GM23338 (cell line): ENCODE data around the gene MAPK8.

ENCODE experiments used
- EZH2phosphoT487 ChIP-seq: fragments of 200-600 bp; sonication (generic); IDR thresholded peaks from one replicate; pipeline ENCODE4 v1.8.1; 2018; ENCODE audit warnings: antibody characterized with exemption; ENCODE audit not compliant: unreplicated experiment
- JUNB ChIP-seq: IDR thresholded peaks from one replicate; pipeline ENCODE4 v1.6.1; 2016; ENCODE audit warnings: antibody characterized with exemption; ENCODE audit not compliant: unreplicated experiment
- TF ChIP-seq, protein P1 (sequence below), 2 experiments: fragments of 200-600 bp in 1 of 2; sonication (generic) in 1 of 2; conservative IDR thresholded peaks; 2 replicates each; pipeline versions ENCODE4 v1.5.1 to v1.6.1; 2016 to 2017; ENCODE audit warnings: antibody characterized with exemption in 2 of 2, low read depth in 2 of 2, mild to moderate bottlenecking in 2 of 2, moderate library complexity in 1 of 2
- TF ChIP-seq, protein P2 (sequence below): IDR thresholded peaks from one replicate; pipeline ENCODE4 v1.6.1; 2018; ENCODE audit warnings: antibody characterized with exemption; ENCODE audit not compliant: unreplicated experiment

DNA sequence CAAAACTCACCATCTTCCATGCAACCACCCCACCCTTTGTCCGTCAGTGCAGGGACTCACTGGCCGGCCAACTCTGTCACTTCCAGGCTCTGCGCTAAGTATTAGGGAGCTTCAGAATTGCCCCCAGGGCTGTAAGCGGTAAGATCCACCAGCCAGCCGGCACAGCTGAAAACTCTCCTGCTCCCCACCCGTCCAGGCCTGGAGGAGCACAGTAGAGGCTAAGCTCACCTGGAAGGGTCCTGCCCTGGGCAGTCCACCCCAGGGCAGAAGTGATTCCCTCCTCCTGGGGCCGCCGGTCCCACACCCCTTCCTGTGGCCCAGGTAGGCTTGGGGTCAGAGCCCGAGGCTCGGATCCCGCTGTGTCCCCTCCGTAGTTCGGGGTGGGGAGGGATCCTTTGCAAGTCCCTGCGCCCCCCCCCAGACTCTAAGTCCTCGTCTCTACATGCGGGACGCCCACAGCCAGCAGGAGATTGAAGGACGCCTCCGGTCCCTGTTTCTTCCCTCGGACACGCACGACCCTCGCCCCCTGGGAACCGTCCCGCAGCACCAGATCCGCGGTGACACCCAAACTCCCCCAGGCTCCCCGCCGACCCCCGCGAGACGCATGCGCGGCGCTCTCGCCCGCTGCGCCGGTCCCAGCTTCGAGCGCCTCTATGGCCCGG, 159.5 kb downstream of the MAPK8 start:
- TF ChIP-seq, protein P1, sequence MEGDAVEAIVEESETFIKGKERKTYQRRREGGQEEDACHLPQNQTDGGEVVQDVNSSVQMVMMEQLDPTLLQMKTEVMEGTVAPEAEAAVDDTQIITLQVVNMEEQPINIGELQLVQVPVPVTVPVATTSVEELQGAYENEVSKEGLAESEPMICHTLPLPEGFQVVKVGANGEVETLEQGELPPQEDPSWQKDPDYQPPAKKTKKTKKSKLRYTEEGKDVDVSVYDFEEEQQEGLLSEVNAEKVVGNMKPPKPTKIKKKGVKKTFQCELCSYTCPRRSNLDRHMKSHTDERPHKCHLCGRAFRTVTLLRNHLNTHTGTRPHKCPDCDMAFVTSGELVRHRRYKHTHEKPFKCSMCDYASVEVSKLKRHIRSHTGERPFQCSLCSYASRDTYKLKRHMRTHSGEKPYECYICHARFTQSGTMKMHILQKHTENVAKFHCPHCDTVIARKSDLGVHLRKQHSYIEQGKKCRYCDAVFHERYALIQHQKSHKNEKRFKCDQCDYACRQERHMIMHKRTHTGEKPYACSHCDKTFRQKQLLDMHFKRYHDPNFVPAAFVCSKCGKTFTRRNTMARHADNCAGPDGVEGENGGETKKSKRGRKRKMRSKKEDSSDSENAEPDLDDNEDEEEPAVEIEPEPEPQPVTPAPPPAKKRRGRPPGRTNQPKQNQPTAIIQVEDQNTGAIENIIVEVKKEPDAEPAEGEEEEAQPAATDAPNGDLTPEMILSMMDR (conservative IDR thresholded peaks at IDR 0.05; ENCODE audit: low read depth in 2 of 2) = no peak
- TF ChIP-seq, protein P2, sequence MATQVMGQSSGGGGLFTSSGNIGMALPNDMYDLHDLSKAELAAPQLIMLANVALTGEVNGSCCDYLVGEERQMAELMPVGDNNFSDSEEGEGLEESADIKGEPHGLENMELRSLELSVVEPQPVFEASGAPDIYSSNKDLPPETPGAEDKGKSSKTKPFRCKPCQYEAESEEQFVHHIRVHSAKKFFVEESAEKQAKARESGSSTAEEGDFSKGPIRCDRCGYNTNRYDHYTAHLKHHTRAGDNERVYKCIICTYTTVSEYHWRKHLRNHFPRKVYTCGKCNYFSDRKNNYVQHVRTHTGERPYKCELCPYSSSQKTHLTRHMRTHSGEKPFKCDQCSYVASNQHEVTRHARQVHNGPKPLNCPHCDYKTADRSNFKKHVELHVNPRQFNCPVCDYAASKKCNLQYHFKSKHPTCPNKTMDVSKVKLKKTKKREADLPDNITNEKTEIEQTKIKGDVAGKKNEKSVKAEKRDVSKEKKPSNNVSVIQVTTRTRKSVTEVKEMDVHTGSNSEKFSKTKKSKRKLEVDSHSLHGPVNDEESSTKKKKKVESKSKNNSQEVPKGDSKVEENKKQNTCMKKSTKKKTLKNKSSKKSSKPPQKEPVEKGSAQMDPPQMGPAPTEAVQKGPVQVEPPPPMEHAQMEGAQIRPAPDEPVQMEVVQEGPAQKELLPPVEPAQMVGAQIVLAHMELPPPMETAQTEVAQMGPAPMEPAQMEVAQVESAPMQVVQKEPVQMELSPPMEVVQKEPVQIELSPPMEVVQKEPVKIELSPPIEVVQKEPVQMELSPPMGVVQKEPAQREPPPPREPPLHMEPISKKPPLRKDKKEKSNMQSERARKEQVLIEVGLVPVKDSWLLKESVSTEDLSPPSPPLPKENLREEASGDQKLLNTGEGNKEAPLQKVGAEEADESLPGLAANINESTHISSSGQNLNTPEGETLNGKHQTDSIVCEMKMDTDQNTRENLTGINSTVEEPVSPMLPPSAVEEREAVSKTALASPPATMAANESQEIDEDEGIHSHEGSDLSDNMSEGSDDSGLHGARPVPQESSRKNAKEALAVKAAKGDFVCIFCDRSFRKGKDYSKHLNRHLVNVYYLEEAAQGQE = no peak
- TF ChIP-seq EZH2phosphoT487 (no peak), JUNB (no peak)
